Measurements from ENCODE around the gene KLF7.

GRCh38 chr2:207166349-207167098 lies 776 bp upstream of the KLF7 start:
- TF ChIP-seq EZH2 (IDR thresholded peaks at IDR 0.05; ENCODE audit: borderline replicate concordance, low read depth, low read length, severe bottlenecking) (no peak), CTCF (IDR thresholded peaks at IDR 0.05; ENCODE audit: borderline replicate concordance, extremely low read depth, low read length, poor library complexity, severe bottlenecking) (no peak)

Data from DND-41 (cell line).